Measurements from ENCODE around the gene LCLAT1. TPM values are rescaled to one million over a fixed set of nuclear protein-coding genes. Genes with fewer than 3 reads are reported as not detected.
A peak's percentile ranks its signal among the peaks of the same experiment; 100 is the strongest.

The LCLAT1 gene
- total RNA-seq, 1 donor from 2014 or later: 8.2 TPM

- ATAC-seq (no peak), DNase-seq (ENCODE audit: low spot score) (no peak)
- intact Hi-C loops (cut with DNase I): no loop called here
These were observed 202.2 kb downstream of the LCLAT1 start for GRCh38 chr2:30649278-30649677.

DNA sequence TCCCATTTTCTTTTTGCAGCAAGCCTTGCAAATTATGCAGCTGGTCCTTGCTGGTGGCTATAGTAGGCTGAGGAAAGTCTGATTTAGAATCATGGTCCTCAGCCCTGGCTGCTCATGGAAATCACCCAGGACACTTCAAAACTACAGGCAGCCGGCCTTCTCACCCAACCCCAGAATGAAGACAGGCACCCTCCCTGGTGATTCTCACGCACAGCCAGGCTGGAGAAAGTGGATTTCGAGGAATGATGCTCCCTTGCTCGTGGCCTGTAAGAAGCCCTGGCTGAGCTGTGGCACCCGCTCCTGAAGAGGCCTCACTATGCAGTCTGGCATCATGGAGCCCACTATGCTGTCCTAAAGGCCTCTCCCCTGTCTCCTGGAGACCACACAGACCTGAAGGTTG lies 202.8 kb downstream of the LCLAT1 start:
- no peak for DNase-seq (ENCODE audit: low spot score)
- intact Hi-C loops (cut with DNase I): no loop called here
- no peak for ATAC-seq

DNA sequence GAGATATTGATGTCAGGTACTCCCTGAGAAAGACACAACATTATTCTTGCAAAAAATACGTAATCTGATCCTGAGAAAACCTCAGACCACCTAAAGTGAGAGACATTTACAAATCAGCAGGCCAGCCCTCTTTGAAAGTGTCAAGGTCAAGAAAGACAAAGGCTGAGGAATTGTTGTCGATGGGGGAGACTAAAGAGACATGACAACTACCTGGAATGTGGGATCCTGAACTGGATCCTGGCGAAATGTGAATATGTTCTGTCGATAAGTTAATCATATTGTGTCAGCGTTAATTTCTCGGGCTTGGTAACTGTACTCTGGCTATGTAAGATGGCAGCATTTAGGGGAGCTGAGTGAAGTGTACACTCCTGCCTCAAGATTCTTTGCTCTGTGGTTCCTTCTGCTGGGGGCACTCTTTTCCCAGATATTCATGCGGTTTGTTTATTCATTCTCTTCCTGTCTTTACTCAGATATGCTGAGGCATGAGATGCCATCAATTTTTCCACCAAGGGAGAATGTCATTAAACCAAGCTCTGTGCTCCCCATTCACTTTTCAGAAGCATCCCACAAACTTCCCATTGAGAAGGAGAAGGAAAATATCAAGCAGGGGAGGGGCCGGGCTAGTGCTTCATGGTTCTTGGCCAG lies 205.3 kb downstream of the LCLAT1 start:
- no peak for ATAC-seq
- intact Hi-C loops (cut with DNase I): no loop called here
- DNase-seq (ENCODE audit: low spot score): no peak

DNA sequence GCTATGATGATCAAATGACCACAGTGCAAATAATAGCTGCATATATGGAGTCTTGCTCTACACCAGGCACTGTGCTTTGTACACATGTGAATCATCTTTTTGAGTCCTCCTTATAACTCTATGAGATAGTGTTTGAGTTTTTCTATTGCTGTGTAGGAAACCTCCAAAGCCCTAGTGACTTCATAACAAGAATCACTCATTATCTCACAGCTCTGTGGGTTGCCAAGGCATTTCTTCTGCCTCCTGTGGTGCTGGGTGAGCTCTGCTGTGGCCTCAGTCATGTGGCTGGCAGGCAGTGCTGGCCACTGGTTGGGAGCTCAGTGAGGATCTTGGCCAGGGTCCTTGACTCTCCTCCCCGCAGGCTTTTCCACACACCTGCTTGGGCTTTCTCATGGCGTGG lies 206.8 kb downstream of the LCLAT1 start:
- intact Hi-C loops (cut with DNase I): no loop called here
- ATAC-seq (peak; percentile 73), DNase-seq (ENCODE audit: low spot score) (no peak)

DNA sequence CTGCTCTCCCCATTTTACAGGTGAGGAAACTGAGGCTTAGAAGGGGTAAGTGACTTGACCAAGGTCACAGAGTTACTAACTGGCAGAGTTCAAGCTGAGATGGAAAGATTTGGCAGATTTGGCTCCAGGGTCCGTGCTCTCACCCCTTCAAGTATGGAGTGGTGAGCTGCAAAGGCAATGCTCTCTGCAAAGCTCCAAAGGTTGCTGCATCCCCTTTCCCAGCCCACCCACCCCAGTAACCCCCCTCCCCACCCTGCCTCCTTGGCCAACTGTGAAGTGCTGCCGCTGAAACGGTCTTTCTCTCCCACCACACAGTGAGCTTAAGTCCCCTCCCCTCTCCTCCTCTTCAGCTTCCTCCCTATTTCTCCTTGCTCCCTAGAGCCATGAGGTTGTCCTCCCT lies 207.4 kb downstream of the LCLAT1 start:
- intact Hi-C loops (cut with DNase I): no loop called here
- ATAC-seq (no peak), DNase-seq (ENCODE audit: low spot score) (no peak)

DNA sequence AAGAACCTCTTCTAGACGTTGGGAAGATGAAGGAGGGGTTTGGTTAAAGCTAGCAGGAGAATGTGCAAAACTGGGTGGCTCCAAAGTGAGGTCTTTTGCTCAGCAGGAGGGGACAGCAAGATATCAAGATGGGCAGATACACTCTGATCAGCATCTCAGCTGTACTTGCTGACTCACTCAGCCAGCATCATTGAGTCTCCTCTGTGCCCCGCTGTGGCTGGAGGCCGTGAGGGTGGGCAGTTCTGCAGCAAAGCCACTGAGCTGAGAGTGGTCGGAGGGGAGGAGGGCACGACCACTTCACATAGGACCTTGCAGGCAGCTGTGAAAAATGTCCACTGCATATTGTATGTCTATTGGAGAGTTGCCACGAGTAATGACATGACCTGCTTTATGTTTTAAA lies 208.2 kb downstream of the LCLAT1 start:
- ATAC-seq: no peak
- intact Hi-C loops (cut with DNase I): no loop called here

DNA sequence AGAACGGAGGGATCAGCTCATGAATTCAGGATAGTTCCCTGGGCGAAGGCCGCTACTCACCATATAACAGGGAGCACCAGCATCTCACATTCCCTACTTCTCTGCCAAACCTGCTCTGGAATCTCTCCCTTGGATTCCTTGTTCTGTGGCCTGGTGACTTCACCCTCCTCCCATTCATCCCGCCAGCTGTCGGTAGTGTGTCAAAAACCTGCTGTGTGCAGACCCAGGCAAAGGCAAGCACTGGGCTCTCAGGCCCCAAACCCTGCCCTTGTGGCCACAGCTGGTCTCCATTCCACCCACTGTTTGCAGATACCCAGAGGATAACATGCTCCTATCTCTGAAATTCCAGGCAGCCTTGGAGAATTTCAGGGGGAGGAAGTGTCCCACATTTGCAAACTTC lies 208.6 kb downstream of the LCLAT1 start:
- ATAC-seq: no peak
- intact Hi-C loops (cut with DNase I): no loop called here
- no peak for DNase-seq (ENCODE audit: low spot score)

More for the DNA sequence above, 208.2 kb downstream of the LCLAT1 start:
- no peak for DNase-seq (ENCODE audit: low spot score)

DNA sequence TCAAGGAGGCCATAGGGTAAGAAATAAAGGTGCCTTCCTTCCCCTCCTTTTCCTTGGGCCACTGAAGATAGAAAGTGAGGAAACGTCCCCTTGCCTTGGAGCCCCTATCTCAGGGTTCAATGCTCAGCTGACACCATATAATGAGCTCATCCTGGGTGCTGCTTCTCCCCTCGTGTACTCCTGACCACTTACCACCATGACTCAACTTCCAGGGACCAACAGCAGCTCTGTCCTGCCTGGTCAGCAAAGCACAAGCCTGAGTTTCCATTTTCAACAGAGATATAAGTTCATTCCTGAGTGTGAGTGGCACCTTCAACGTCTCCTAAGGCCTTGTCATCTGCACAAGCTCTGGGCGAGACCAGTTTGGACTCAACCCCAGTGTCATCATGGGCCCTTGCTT lies 209.0 kb downstream of the LCLAT1 start:
- DNase-seq (ENCODE audit: low spot score) (no peak), ATAC-seq (no peak)
- intact Hi-C loops (cut with DNase I): no loop called here

- intact Hi-C loops (cut with DNase I): no loop called here
- DNase-seq (ENCODE audit: low spot score) (no peak), ATAC-seq (no peak)
These were observed 214.4 kb downstream of the LCLAT1 start for GRCh38 chr2:30661173-30662107.

DNA sequence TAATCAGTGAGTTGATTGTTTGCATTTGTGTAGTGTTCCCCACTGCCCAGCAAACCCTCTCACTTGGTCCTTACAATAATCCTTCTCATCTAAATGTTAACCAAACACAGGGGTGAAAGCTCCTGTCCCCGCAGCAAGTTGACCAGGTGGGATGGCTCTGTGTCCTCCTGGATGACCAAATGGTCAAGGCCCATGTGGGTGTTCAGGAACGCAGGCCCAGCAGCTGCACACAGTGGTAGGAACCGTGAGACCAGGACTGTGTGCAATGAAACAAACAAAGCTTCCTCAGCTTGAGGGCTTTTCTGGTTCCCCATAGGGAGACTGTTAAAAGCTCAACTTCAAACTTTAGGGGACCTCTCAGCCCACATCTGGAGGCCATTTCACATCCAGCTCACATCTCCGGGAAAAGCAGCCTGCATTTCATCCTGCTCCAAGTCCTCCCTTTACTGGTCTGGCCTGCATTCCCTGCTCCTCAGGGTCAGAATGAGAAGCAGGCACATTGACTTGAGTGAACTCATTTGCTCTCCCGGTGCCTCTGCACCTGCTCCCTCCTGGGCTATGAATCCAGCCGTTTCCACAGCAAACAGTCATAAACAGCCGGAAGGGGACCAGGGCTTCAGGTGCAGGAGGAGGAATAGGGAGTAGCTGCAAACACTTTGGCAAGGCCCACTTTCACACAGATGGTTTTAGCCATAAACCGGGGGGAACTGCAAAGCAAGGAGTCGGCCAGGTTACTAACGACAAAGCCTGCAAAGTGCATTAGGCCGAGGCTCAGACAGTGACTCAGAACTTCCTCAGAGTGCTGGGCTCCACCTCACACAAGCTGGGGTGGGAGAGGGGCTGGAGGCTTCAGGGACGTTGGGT lies 215.5 kb downstream of the LCLAT1 start:
- peak; percentile 21 for ATAC-seq
- no peak for DNase-seq (ENCODE audit: low spot score)
- intact Hi-C loops (cut with DNase I): no loop called here

- intact Hi-C loops (cut with DNase I): no loop called here
- DNase-seq (ENCODE audit: low spot score) (no peak), ATAC-seq (no peak)
These were observed 216.3 kb downstream of the LCLAT1 start for GRCh38 chr2:30663321-30663720.

DNA sequence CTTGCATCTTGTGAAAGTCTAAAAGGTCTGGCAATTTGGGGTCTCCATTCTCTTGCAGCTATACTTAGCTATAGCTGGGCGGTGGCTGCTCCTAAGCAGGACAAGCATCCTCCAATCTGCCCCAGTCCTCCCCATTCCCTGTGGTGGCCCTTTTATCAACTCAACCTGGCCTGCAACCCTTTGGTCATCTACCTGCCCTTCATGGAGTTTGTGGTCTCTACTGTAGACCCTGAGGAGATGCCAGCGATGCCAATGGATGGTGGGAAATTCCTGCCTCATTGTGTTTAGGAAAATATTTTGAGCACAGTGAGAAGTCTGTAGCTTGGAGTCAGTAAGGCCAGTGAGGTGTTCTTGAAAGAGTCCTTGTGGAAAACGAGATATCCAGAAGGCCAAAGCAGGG lies 216.8 kb downstream of the LCLAT1 start:
- intact Hi-C loops (cut with DNase I): no loop called here

GRCh38 chr2:30664761-30665358 lies 217.8 kb downstream of the LCLAT1 start:
- ATAC-seq (no peak), DNase-seq (ENCODE audit: low spot score) (no peak)
- intact Hi-C loops (cut with DNase I): no loop called here

More for the DNA sequence above, 216.8 kb downstream of the LCLAT1 start:
- ATAC-seq (no peak), DNase-seq (ENCODE audit: low spot score) (no peak)

- ATAC-seq (no peak), DNase-seq (ENCODE audit: low spot score) (no peak)
These were observed 218.8 kb downstream of the LCLAT1 start for GRCh38 chr2:30665761-30666265.

DNA sequence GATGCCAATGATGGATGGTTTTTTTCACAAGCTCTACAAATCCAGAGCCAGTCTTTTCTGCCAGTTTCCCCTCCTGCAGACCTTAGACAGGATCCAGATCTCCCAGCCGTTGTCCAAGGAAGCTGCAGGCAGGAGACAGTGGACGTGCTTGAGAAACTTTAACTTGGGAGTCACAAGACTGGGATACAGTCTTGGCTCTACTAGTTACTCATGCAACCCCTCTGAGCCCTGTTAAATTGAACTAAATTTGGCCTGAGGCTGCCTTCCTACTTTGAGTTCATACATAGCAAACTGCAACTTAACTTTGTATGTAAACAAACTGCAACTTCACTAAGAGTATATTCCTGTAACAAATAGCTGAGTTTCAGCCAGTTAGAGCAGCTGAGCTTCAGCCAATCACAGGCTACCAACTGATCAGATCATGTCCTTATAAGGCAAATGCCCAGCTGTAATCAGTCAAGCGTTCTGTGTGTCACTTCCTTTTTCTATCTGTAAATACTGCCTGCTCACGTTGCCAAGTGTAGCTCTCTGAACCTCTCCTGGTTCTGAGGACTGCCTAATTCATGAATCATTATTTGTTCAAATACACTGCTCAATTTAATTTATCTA lies 219.3 kb downstream of the LCLAT1 start:
- DNase-seq (ENCODE audit: low spot score): no peak
- intact Hi-C loops (cut with DNase I): no loop called here
- ATAC-seq: peak; percentile 46

More at GRCh38 chr2:30665761-30666265, 218.8 kb downstream of the LCLAT1 start:
- intact Hi-C loops (cut with DNase I): no loop called here

GRCh38 chr2:30670453-30670852 lies 223.4 kb downstream of the LCLAT1 start:
- ATAC-seq (no peak), DNase-seq (ENCODE audit: low spot score) (no peak)
- intact Hi-C loops (cut with DNase I): no loop called here

GRCh38 chr2:30673127-30673526 lies 226.1 kb downstream of the LCLAT1 start:
- intact Hi-C loops (cut with DNase I): no loop called here
- ATAC-seq (no peak), DNase-seq (ENCODE audit: low spot score) (no peak)

DNA sequence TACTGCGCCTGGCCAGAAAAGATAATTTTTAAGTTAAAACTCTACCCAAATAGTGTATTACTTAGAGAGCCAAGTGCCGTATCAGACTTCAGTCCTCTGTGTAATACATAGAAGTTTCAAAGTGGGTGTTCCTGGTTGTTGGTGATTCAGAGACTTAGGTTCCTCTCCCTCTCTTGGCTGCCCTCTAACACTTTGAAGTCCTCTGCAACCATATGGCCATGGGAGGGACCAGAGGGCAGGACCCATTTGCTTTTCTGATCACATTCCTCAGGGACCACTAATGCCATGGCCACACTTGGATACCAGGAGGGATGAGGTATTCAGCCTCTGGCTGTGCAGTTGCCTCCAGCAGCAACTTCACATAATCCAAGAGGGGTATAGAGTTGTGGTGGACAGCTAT lies 228.7 kb downstream of the LCLAT1 start:
- DNase-seq (ENCODE audit: low spot score): no peak
- intact Hi-C loops (cut with DNase I): no loop called here
- ATAC-seq: no peak

DNA sequence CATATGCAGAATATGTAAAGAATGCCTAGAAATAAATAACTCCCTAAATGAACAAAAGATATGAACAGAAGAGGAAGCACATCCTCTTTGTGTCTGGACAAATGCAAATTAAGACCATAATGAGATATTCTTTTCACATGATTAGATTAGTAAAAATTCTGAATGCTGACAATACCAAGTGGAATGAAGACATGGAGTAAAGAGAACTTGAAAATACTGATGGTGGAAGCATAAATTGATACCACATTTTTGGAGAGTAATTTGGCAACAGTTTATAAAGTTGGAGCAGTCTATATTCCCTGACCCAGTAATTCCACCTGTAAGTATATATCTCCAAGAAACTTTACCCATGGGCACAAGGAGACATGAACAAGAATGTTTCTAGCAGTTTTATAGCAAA lies 230.2 kb downstream of the LCLAT1 start:
- intact Hi-C loops (cut with DNase I): no loop called here
- DNase-seq (ENCODE audit: low spot score) (no peak), ATAC-seq (no peak)
